ENCODE data around the gene ADGRV1. TPM values are rescaled to one million over a fixed set of nuclear protein-coding genes. Genes with fewer than 3 reads are reported as not detected.
"Not testable (repeated sequence)": the region's sequence is repeated elsewhere in the genome, so short reads cannot be mapped to it uniquely, and the experiment has no call there.

ADGRV1 gene
- total RNA-seq, 8 experiments from 2014 or later = 0.87 to 92.4 (median 44.9) TPM

DNA sequence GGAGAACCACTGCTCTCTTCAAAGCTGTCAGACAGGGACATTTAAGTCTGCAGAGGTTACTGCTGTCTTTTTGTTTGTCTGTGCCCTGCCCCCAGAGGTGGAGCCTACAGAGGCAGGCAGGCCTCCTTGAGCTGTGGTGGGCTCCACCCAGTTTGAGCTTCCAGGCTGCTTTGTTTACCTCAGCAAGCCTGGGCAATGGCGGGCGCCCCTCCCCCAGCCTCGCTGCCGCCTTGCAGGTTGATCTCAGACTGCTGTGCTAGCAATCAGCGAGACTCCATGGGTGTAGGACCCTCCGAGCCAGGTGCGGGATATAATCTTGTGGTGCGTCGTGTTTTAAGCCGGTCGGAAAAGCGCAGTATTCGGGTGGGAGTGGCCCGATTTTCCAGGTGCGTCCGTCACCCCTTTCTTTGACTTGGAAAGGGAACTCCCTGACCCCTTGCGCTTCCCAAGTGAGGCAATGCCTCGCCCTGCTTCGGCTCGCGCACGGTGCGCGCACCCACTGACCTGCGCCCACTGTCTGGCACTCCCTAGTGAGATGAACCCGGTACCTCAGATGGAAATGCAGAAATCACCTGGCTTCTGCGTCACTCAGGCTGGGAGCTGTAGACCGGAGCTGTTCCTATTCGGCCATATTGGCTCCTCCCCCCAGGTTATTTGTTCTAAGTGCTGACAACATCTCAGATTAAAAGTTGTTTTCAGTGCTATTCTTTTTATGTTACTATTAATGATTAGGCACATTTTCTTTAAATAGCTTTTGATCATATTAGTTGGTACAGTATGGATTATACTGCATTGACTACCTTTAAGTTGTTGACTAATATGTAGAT is 370.6 kb downstream of the ADGRV1 start:
- peak overlapping the region; percentile 11 to 36 (median 30) for H3K4me3 ChIP-seq
- ATAC-seq (replicated peaks in 6 of 8) = peak in 5 of 8 experiments; percentile 21 to 47 (median 32)
- in situ Hi-C loops (cut with MboI; ENCODE audit: low pct_unique_long_range_greater_than_20kb in 2 of 9, low sequenced_read_pairs in 9 of 9, unreplicated experiment in 9 of 9) = loop anchor here in 1 of 9 experiments (25.0 kb wide), 1 partner anchor 158 kb away; no protein-coding TSS in a partner anchor
- WGBS, 10 experiments = 0 to 90% (median 36%) methylated on average over 1 to 6 of the region's 29 CpGs; no CpG with 5 or more reads in 6 of the 10 experiments
- not testable (repeated sequence) for H3K4me1 ChIP-seq (replicated peaks in 1 of 2)
- peak overlapping the region; percentile 26 to 75 for H3K27ac ChIP-seq

DNA sequence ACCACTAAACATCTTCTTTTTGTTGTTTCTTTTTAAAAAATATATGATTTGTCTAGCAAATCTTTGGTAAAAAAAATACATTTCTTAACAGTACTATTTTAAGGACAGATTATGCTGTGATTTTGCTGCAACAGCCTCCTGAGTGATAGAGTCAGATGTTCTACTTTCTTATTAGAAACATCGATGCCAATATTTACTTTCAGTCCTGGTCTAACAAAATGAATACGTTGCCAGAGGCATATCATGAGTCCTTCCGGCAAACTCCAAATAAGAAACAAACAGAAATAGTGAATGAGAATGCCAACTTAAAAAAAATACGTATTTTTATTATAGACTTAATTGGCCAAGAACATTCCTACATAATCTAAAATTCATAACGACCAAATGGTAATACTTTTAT is 371.5 kb downstream of the ADGRV1 start:
- H3K4me3 ChIP-seq = peak overlapping the region in 3 of 5 donors; percentile 30 to 36 (median 31)
- WGBS, 10 experiments = 0 to 93% (median 54%) methylated on average over 1 to 5 of the region's 5 CpGs; no CpG with 5 or more reads in 1 of the 10 experiments
- in situ Hi-C loops (cut with MboI; ENCODE audit: low pct_unique_long_range_greater_than_20kb in 2 of 9, low sequenced_read_pairs in 9 of 9, unreplicated experiment in 9 of 9) = loop anchor here in 1 of 9 experiments (25.0 kb wide), 1 partner anchor 157 kb away; no protein-coding TSS in a partner anchor

DNA sequence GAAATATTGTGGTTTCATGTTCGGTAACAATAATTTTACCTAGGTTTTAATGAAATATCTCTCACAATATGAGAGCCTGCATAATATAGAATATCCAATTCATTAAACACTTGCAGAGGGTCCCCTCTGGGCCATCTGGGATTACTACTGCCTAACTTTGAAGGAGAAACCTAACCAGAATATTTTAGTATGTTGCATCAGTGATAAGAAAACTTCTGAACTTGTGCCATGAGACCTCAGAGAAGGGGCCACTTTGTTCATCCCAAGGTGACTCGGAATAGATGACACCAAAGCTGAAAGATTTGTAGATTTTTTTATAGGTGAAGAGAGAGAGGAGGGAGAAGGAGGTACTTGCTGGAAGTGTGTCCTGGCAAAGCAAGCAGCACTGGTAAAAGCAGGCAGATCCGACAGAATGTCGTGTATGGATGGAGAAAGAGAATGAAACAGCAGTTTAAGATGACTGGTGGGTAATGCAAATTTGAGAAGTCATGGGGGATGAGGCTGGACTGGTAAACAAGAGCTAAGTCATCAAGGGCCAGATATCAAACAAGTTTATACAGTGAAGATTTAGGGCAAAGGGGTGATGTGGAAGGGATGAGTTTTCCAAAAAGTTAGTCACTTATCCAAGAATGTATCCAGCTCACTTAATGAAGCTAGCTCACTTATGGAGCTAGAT is 372.3 kb downstream of the ADGRV1 start:
- WGBS, 10 experiments = 60 to 100% (median 75%) methylated on average over 1 to 4 of the region's 4 CpGs
- ATAC-seq (replicated peaks in 6 of 8) = peak in 3 of 8 experiments; percentile 14 to 36 (median 27)
- in situ Hi-C loops (cut with MboI; ENCODE audit: low pct_unique_long_range_greater_than_20kb in 2 of 9, low sequenced_read_pairs in 9 of 9, unreplicated experiment in 9 of 9) = loop anchor here in 1 of 9 experiments (25.0 kb wide), 1 partner anchor 156 kb away; no protein-coding TSS in a partner anchor
- H3K4me1 ChIP-seq (replicated peaks in 1 of 2) = peaks cover 0 to 3% of the 10 kb centered on the region in 2 donors
- no peak overlapping the region for H3K4me3 ChIP-seq
- H3K27ac ChIP-seq = no peak overlapping the region

More for the DNA sequence above, 371.5 kb downstream of the ADGRV1 start:
- Histone ChIP-seq H3K27ac (no peak overlapping the region), H3K4me1 (replicated peaks in 1 of 2) (peaks cover 0 to 3% of the 10 kb centered on the region in 2 donors)
- no peak for ATAC-seq (replicated peaks in 6 of 8)

DNA sequence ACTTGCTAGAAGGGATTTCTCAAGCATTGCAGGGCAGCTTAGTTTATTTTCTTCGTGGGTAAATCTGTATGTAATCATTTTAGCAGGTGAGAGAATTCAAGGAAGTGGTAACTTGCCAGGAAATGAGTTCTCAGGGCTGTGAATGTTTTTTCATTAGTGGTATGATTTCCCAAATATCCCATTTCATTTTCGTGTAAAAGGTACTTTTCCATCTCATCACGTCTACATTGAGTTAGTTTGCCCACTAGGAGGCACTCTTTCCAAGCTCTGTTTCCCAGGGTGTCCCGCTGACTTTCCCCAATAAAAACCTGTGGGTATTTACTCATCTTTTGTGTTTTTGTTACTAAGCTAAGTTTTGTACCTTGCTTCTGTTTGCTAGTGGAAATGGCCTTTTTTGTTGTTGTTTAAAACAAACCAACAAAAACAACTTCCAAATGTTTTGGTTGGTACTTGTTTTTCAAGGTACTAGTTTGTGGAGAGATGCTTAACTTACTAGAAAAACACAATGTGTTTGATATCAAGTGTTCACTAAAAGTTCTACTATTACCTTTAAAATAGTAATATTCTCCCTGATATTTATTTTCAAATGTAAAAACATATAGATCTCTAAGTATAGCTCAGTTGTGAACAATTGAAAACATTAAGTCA is 373.6 kb downstream of the ADGRV1 start:
- H3K4me1 ChIP-seq (replicated peaks in 1 of 2) = peaks cover 0 to 3% of the 10 kb centered on the region in 2 donors
- H3K27ac ChIP-seq = no peak overlapping the region
- in situ Hi-C loops (cut with MboI; ENCODE audit: low pct_unique_long_range_greater_than_20kb in 2 of 9, low sequenced_read_pairs in 9 of 9, unreplicated experiment in 9 of 9) = loop anchor here in 1 of 9 experiments (25.0 kb wide), 1 partner anchor 155 kb away; no protein-coding TSS in a partner anchor
- H3K4me3 ChIP-seq = no peak overlapping the region
- ATAC-seq (replicated peaks in 6 of 8) = peak in 7 of 8 experiments; percentile 40 to 75 (median 59)
- 0 to 31% (median 7%) methylated on average over 1 to 4 of the region's 4 CpGs; no CpG with 5 or more reads in 1 of the 10 experiments for WGBS, 10 experiments

DNA sequence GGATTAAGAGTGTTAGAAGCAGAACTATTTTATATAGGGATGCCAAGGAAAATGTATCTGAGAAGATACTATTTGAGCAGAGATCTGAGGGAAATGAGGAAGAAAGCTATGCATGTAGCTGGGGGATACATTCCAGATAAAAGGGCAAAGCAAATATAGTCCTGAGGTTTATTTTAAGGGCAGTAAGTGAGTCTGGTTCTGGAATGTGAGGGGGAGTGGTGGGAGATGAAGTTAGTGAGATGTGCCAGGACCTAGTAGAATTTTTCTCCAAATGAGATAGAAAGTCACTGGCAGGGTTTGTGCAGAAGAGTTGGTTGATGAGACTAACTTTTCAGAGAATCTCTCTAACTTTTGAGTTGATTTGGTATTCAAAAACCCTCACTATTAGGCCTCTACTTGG is 374.7 kb downstream of the ADGRV1 start:
- Histone ChIP-seq H3K27ac (no peak overlapping the region), H3K4me3 (no peak overlapping the region), H3K4me1 (replicated peaks in 1 of 2) (peaks cover 0 to 3% of the 10 kb centered on the region in 2 donors)
- in situ Hi-C loops (cut with MboI; ENCODE audit: low pct_unique_long_range_greater_than_20kb in 2 of 9, low sequenced_read_pairs in 9 of 9, unreplicated experiment in 9 of 9) = loop anchor here in 1 of 9 experiments (25.0 kb wide), 1 partner anchor 154 kb away; no protein-coding TSS in a partner anchor
- no peak for ATAC-seq (replicated peaks in 6 of 8)

DNA sequence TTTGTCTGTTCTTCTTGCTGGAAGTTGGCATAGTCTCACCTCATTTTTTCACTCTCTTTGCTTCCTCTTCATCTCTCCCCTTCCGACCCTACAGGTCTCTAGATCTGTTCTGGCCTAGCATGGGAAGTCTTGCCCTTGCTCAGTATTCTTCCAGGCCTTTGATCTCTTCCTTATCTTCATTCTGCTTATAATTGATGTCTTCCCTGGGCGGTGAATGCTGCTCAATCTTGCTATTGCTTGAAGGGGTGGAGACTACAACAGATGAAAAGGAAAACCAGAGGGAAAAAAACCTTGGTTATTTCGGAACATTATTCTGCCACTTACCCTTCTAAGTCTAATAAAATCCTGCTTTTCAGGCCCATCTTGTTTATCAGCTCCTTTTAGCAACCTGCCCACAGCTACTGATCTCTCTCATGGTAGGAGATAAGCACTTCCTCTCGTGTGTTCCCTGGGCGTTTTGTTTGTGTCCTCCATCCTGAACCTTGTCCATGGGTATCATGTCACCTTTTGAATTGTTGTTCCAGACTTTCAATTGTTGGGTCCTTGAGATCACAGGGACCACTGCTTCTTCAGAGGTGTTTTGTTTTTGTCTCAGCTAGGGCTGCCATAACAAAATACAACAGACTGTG is 375.6 kb downstream of the ADGRV1 start:
- in situ Hi-C loops (cut with MboI; ENCODE audit: low pct_unique_long_range_greater_than_20kb in 2 of 9, low sequenced_read_pairs in 9 of 9, unreplicated experiment in 9 of 9) = loop anchor here in 1 of 9 experiments (25.0 kb wide), 1 partner anchor 153 kb away; no protein-coding TSS in a partner anchor
- ATAC-seq (replicated peaks in 6 of 8) = no peak
- Histone ChIP-seq H3K4me3 (no peak overlapping the region), H3K27ac (no peak overlapping the region), H3K4me1 (replicated peaks in 1 of 2) (peaks cover 4 to 6% of the 10 kb centered on the region in 2 donors)
- WGBS, 10 experiments = 17 to 100% (median 76%) methylated on average over 1 to 5 of the region's 5 CpGs; no CpG with 5 or more reads in 1 of the 10 experiments

DNA sequence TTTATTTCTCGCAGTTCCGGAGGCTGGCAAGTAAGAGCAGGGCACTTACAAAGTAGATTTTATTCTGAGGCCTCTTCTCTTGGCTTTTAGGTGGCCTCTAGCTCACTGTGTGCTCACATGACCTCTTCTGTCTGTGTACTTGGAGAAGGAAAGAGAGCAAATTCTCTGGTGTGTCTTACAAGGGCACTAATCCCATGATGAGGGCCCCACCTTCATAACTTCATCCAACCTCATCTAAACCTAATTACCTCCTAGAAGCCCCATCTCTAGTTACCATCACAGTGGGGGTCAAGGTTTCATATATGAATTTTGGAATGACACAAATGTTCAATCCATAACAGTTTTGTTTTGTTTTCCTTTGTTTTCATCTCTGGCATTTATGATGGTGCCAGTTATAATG is 376.1 kb downstream of the ADGRV1 start:
- WGBS, 10 experiments = 80 to 100% (median 100%) methylated on average over 1 to 2 of the region's 2 CpGs; no CpG with 5 or more reads in 3 of the 10 experiments
- H3K4me1 ChIP-seq (replicated peaks in 1 of 2) = peaks cover 9 to 11% of the 10 kb centered on the region in 2 donors
- H3K27ac ChIP-seq = no peak overlapping the region
- ATAC-seq (replicated peaks in 6 of 8) = no peak
- in situ Hi-C loops (cut with MboI; ENCODE audit: low pct_unique_long_range_greater_than_20kb in 2 of 9, low sequenced_read_pairs in 9 of 9, unreplicated experiment in 9 of 9) = loop anchor here in 1 of 9 experiments (25.0 kb wide), 1 partner anchor 153 kb away; no protein-coding TSS in a partner anchor
- no peak overlapping the region for H3K4me3 ChIP-seq

DNA sequence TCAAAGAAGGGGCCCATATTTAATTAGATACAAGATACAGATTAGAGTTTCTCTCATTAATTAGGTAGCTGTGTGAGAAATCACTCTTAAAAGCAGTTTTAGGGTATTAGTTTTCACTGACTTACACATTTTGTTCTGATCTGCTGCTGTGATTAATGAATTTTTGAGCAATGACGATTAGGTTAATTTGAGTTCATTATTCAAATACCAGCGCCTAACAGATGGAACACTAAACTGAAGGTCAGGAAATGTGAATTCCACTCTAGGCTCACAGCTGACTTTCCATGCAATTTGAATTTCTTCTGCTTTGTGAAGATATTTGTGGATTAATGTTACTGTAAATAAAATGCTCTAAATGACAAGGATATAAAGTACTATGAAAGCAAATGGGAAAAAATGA is 380.6 kb downstream of the ADGRV1 start:
- peak overlapping the region; percentile 79 to 84 for H3K27ac ChIP-seq
- no peak overlapping the region for H3K4me3 ChIP-seq
- H3K4me1 ChIP-seq (replicated peaks in 1 of 2) = peaks cover 27 to 29% of the 10 kb centered on the region in 2 donors
- 0 to 83% (median 25%) methylated on average over 1 to 2 of the region's 2 CpGs; no CpG with 5 or more reads in 1 of the 10 experiments for WGBS, 10 experiments
- peak in 1 of 8 experiments; percentile 20 for ATAC-seq (replicated peaks in 6 of 8)
- in situ Hi-C loops (cut with MboI; ENCODE audit: low pct_unique_long_range_greater_than_20kb in 2 of 9, low sequenced_read_pairs in 9 of 9, unreplicated experiment in 9 of 9) = loop anchor here in 1 of 9 experiments (25.0 kb wide), 1 partner anchor 148 kb away; no protein-coding TSS in a partner anchor

DNA sequence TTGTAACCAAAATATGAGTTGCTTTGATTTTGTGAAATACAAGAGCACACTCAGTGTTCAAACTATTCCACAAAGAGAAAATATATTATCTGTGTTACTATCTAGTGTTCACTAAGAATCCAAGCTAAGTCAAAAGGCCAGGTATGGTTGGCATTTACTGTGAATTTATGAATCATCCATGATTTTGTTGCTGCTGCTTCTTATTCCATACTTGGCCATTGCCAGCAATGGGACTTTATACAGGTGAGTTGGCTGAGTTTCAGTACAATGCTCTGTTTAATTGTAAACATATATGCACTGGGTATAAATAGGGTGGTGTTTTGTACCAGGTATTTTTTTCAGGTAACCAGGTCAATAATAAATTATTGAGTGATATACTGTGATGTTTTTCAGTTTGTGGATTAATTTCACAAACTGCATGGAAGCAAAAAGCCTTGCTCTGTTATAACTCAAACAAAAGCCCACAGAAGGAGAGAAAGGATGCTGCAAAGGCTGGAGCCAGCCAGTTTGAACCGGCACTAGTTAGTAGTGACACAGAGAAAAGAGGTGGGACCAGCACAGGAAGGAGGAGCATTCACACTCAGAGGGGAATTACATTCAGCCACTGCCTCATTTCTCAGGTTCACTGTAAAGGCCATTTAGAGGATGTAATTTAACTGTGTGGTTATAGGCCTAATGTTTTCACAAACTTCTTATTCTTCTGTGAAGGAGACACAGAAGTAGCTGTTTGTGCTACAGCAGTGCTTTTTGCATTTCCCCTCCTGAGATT is 381.8 kb downstream of the ADGRV1 start:
- 0 to 67% (median 0%) methylated on average over 1 of the region's 1 CpG; no CpG with 5 or more reads in 4 of the 10 experiments for WGBS, 10 experiments
- Histone ChIP-seq H3K27ac (peak overlapping the region; percentile 79 to 84), H3K4me3 (no peak overlapping the region), H3K4me1 (replicated peaks in 1 of 2) (peaks cover 27 to 29% of the 10 kb centered on the region in 2 donors)
- in situ Hi-C loops (cut with MboI; ENCODE audit: low pct_unique_long_range_greater_than_20kb in 2 of 9, low sequenced_read_pairs in 9 of 9, unreplicated experiment in 9 of 9) = loop anchor here in 1 of 9 experiments (25.0 kb wide), 1 partner anchor 147 kb away; no protein-coding TSS in a partner anchor
- peak; percentile 49 to 100 (median 100) for ATAC-seq (replicated peaks in 6 of 8)

DNA sequence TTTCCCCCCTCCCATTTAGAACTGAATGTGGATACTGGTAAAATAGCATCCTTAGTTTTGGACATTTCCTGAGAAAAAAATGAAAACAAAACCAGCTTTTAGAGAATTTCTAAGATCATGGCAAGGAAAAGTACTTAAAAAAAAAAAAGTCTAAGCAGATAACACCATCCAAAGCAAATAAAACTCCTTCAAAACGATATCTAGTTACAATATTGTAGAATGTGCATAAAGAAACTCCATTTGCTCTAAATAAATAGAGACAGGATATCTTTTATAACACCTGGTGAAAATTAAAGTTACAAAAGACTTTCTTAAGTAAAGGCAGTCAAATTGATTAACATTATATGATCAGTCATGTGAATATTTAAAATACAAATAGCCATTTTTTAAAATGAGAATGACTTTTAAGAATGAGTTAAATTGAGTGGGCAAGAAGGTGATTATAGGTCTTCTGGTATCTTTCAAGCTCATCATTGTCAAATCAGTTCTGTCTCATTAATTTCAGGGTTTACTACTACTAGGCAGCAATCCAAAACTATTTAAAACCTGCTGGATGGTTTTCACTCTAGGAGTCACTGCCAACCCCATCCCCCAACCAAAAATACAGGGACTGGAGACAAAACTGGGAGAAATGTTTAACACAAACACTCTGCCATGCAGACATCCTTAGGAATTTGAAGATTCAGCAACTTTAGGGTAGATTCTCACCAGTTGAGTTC is 382.6 kb downstream of the ADGRV1 start:
- Histone ChIP-seq H3K4me3 (no peak overlapping the region), H3K27ac (peak overlapping the region; percentile 28 to 79), H3K4me1 (replicated peaks in 1 of 2) (peaks cover 27 to 29% of the 10 kb centered on the region in 2 donors)
- ATAC-seq (replicated peaks in 6 of 8) = no peak
- in situ Hi-C loops (cut with MboI; ENCODE audit: low pct_unique_long_range_greater_than_20kb in 2 of 9, low sequenced_read_pairs in 9 of 9, unreplicated experiment in 9 of 9) = loop anchor here in 1 of 9 experiments (25.0 kb wide), 1 partner anchor 146 kb away; no protein-coding TSS in a partner anchor
- 0 to 91% (median 79%) methylated on average over 1 of the region's 1 CpG; no CpG with 5 or more reads in 1 of the 10 experiments for WGBS, 10 experiments

DNA sequence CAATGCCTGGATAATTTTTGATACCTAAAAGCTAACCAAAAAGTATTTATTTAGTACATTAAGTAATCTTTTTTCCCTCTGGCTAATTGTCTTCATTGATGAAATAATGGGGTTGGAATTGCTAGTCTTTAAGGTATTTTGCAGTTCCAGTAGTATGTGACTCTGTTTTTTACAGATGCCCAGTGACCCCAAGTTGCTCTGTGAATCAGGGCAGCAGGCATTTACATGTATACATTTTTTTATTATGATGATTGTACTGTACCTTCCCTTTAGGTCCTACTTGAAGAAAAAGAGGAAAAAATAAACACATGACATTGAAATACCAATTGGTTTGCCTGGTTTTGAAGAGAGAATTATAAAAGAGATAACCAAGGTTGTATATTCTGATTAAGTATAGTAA is 385.5 kb downstream of the ADGRV1 start:
- in situ Hi-C loops (cut with MboI; ENCODE audit: low pct_unique_long_range_greater_than_20kb in 2 of 9, low sequenced_read_pairs in 9 of 9, unreplicated experiment in 9 of 9) = loop anchor here in 1 of 9 experiments (25.0 kb wide), 1 partner anchor 143 kb away; no protein-coding TSS in a partner anchor
- no peak overlapping the region for H3K27ac ChIP-seq
- H3K4me3 ChIP-seq = no peak overlapping the region
- no peak for ATAC-seq (replicated peaks in 6 of 8)
- H3K4me1 ChIP-seq (replicated peaks in 1 of 2) = peaks cover 25 to 26% of the 10 kb centered on the region in 2 donors
